ENCODE results near the gene RPL18A. TPM values are rescaled to one million over a fixed set of nuclear protein-coding genes. Genes with fewer than 3 reads are reported as not detected.

Gene RPL18A
- total RNA-seq, 1 donor from 2014 or later = 1,135 TPM

GRCh38 chr19:17869114-17869608 is 9.5 kb downstream of the RPL18A start:
- peaks cover 2% of the 10 kb centered on the region for H3K9me3 Mint-ChIP-seq (ENCODE audit: unreplicated experiment)
- no peaks in the 10 kb centered on the region for H3K36me3 Mint-ChIP-seq (ENCODE audit: unreplicated experiment)
- H3K4me3 Mint-ChIP-seq (ENCODE audit: unreplicated experiment) = no peak overlapping the region
- no peak for TF ChIP-seq CTCF (IDR thresholded peaks at IDR 0.05; ENCODE audit: partially characterized antibody, unreplicated experiment)
- peaks cover 7% of the 10 kb centered on the region for H3K27me3 Mint-ChIP-seq (ENCODE audit: unreplicated experiment)
- no peak for DNase-seq
- no peaks in the 10 kb centered on the region for H3K4me1 Mint-ChIP-seq (ENCODE audit: low read depth, unreplicated experiment)
- peak overlapping the region; percentile 33 for H3K27ac Mint-ChIP-seq (ENCODE audit: unreplicated experiment)

GRCh38 chr19:17871032-17871877 is 11.5 kb downstream of the RPL18A start:
- DNase-seq = no peak
- no peaks in the 10 kb centered on the region for H3K36me3 Mint-ChIP-seq (ENCODE audit: unreplicated experiment)
- H3K4me1 Mint-ChIP-seq (ENCODE audit: low read depth, unreplicated experiment) = no peaks in the 10 kb centered on the region
- H3K27me3 Mint-ChIP-seq (ENCODE audit: unreplicated experiment) = peaks cover 4% of the 10 kb centered on the region
- no peak overlapping the region for H3K4me3 Mint-ChIP-seq (ENCODE audit: unreplicated experiment)
- peaks cover 3% of the 10 kb centered on the region for H3K9me3 Mint-ChIP-seq (ENCODE audit: unreplicated experiment)
- no peak overlapping the region for H3K27ac Mint-ChIP-seq (ENCODE audit: unreplicated experiment)
- no peak for TF ChIP-seq CTCF (IDR thresholded peaks at IDR 0.05; ENCODE audit: partially characterized antibody, unreplicated experiment)

- Mint-ChIP-seq H3K9me3 (ENCODE audit: unreplicated experiment) (peaks cover 3% of the 10 kb centered on the region), H3K27me3 (ENCODE audit: unreplicated experiment) (peaks cover 4% of the 10 kb centered on the region), H3K4me3 (ENCODE audit: unreplicated experiment) (peak within 1 kb of the TSS; percentile 30), H3K4me1 (ENCODE audit: low read depth, unreplicated experiment) (no peaks in the 10 kb centered on the region), H3K36me3 (ENCODE audit: unreplicated experiment) (no peaks in the 10 kb centered on the region), H3K27ac (ENCODE audit: unreplicated experiment) (no peak within 1 kb of the TSS)
- DNase-seq = peak; percentile 57
- TF ChIP-seq CTCF (IDR thresholded peaks at IDR 0.05; ENCODE audit: partially characterized antibody, unreplicated experiment) = no peak
Measured at GRCh38 chr19:17871878-17872250, 12.2 kb downstream of the RPL18A start, which contains the start of gene SLC5A5. SLC5A5 (plus strand) TSS chr19:17871945; CDS start chr19:17872320, 375 bp downstream.

GRCh38 chr19:17872251-17873001 is 12.7 kb downstream of the RPL18A start:
- Mint-ChIP-seq H3K27ac (ENCODE audit: unreplicated experiment) (no peak overlapping the region), H3K27me3 (ENCODE audit: unreplicated experiment) (peaks cover 4% of the 10 kb centered on the region), H3K4me3 (ENCODE audit: unreplicated experiment) (no peak overlapping the region), H3K9me3 (ENCODE audit: unreplicated experiment) (peaks cover 3% of the 10 kb centered on the region), H3K4me1 (ENCODE audit: low read depth, unreplicated experiment) (no peaks in the 10 kb centered on the region), H3K36me3 (ENCODE audit: unreplicated experiment) (no peaks in the 10 kb centered on the region)
- TF ChIP-seq CTCF (IDR thresholded peaks at IDR 0.05; ENCODE audit: partially characterized antibody, unreplicated experiment) = no peak
- DNase-seq = no peak
